Smooth muscle cell (in vitro differentiated cells): ENCODE measurements around the gene STK4. TPM values are rescaled to one million over a fixed set of nuclear protein-coding genes. Genes with fewer than 3 reads are reported as not detected.

ENCODE experiments used
- DNase-seq: peaks from one replicate; lab custom pipeline; 2025; ENCODE audit not compliant: unreplicated experiment; lab: John Stamatoyannopoulos, UW
- H2AFZ ChIP-seq: fragments of 200-600 bp; sonication (generic); 2 replicates; pipeline ENCODE4 v1.6.0; 2016; ENCODE audit warnings: antibody characterized with exemption, low read depth, mild to moderate bottlenecking
- H3F3A ChIP-seq: fragments of 200-600 bp; sonication (generic); 2 replicates; pipeline ENCODE4 v1.6.0; 2017; ENCODE audit warnings: antibody characterized with exemption, low read depth
- H3K27ac ChIP-seq: fragments of 200-600 bp; sonication (generic); 2 replicates; pipeline ENCODE4 v1.5.1; 2016; ENCODE audit warnings: low read depth, mild to moderate bottlenecking
- H3K27me3 ChIP-seq: fragments of 200-600 bp; sonication (generic); 2 replicates; pipeline ENCODE4 v1.6.1; 2016; ENCODE audit warnings: low read depth, mild to moderate bottlenecking
- H3K36me3 ChIP-seq: fragments of 200-600 bp; sonication (generic); 2 replicates; pipeline ENCODE4 v1.5.1; 2016; ENCODE audit warnings: low read depth
- H3K4me1 ChIP-seq: fragments of 200-600 bp; sonication (generic); 2 replicates; pipeline ENCODE4 v1.5.1; 2016; ENCODE audit warnings: low read depth
- H3K4me2 ChIP-seq: fragments of 200-600 bp; sonication (generic); 2 replicates; pipeline ENCODE4 v1.6.0; 2016; ENCODE audit warnings: mild to moderate bottlenecking
- H3K4me3 ChIP-seq: fragments of 200-600 bp; sonication (generic); 2 replicates; pipeline ENCODE4 v1.5.1; 2016; ENCODE audit warnings: mild to moderate bottlenecking
- H3K79me2 ChIP-seq: fragments of 200-600 bp; sonication (generic); 2 replicates; pipeline ENCODE4 v1.6.0; 2016; ENCODE audit warnings: low read depth, mild to moderate bottlenecking
- H3K9ac ChIP-seq: fragments of 200-600 bp; sonication (generic); 2 replicates; pipeline ENCODE4 v1.6.0; 2016; ENCODE audit warnings: low read depth
- H3K9me3 ChIP-seq: fragments of 200-600 bp; sonication (generic); replicated peaks from 2 replicates; pipeline ENCODE4 v1.5.1; 2016; ENCODE audit warnings: low read depth
- H4K20me1 ChIP-seq: fragments of 200-600 bp; sonication (generic); 2 replicates; pipeline ENCODE4 v1.6.0; 2016; ENCODE audit warnings: low read depth
- CTCF ChIP-seq: fragments of 200-600 bp; sonication (generic); IDR thresholded peaks from 2 replicates; pipeline ENCODE4 v1.5.1; 2017; ENCODE audit warnings: borderline replicate concordance, mild to moderate bottlenecking, antibody characterized with exemption; ENCODE audit not compliant: insufficient read depth, poor library complexity, severe bottlenecking
- WGBS: methylation state at CpG from one replicate; pipeline ENCODE4 v1.1.7; 2016; ENCODE audit warnings: low lambda C conversion rate; 5-methylcytosine and 5-hydroxymethylcytosine counted together
- polyA plus RNA-seq: library from polyadenylated mRNA; unstranded; fragments of >200 nt; fragmentation: Nextera tagmentation; extraction: Ambion mirVana; gene quantifications from 2 replicates; pipeline ENCODE4 v1.2.1, GENCODE V29; 2016
- total RNA-seq: library from RNA; depleted of rRNA; stranded (reverse); fragments of >200 nt; gene quantifications from 2 replicates; pipeline ENCODE4 v1.2.3, GENCODE V29; 2014

The STK4 gene
- total and polyA plus RNA-seq, 2 experiments from 2014 or later: 16.8 to 33.5 TPM

DNA sequence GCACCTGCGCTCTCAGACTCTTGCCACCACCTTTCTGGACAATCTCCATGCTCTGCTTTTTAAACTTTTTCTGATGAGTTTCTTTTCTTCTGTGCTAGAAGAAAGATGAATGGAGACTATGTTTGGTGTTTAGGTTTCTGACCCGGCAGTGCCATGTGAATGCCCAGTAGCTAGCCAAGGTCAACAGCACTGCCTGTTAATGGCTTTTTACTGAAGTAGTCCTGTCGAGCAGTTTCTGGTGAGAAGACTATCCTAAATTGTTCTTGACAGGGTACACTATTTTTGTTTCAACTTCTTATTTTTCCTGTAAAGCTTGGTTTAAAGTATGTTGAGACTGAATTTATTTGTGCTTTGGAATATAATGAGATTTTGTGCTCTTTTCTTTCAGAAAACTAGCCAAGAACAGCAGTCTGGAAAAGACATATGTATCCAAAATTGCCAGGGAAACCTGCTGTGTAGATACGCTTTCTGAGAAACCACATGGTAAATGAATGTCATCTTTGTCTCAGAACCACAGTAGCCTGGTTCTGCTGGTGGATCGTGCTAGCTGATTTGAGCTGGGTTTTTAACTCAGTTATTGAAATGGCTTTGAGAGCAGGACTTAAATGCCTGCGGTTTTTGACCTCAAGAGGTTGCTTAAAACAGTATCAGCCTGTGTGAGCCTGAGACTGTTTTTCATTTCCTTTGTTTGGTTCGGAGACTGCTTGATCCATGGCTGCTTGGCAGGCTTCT, 86.6 kb downstream of the STK4 start:
- no peaks in the 10 kb centered on the region for H3K9me3 ChIP-seq
- H2AFZ ChIP-seq: no peak overlapping the region
- H3K79me2 ChIP-seq: no peaks in the 10 kb centered on the region
- no peak overlapping the region for H3K4me3 ChIP-seq
- H4K20me1 ChIP-seq: peaks cover 4% of the 10 kb centered on the region
- DNase-seq: no peak
- no peak for TF ChIP-seq CTCF
- H3K9ac ChIP-seq: peak overlapping the region; percentile 6
- no peaks in the 10 kb centered on the region for H3K27me3 ChIP-seq
- 41% methylated on average over 7 of the region's 7 CpGs for WGBS
- H3K4me1 ChIP-seq: peaks cover 14% of the 10 kb centered on the region
- peak overlapping the region; percentile 33 for H3K4me2 ChIP-seq
- H3F3A ChIP-seq: peaks cover 6% of the 10 kb centered on the region
- H3K27ac ChIP-seq: peak overlapping the region; percentile 59
- H3K36me3 ChIP-seq: no peaks in the 10 kb centered on the region

GRCh38 chr20:45053430-45054351, 87.4 kb downstream of the STK4 start:
- Histone ChIP-seq H3K4me1 (peaks cover 14% of the 10 kb centered on the region), H3K9me3 (no peaks in the 10 kb centered on the region), H3K27ac (peak overlapping the region; percentile 59), H4K20me1 (peaks cover 4% of the 10 kb centered on the region), H2AFZ (no peak overlapping the region), H3F3A (peaks cover 13% of the 10 kb centered on the region), H3K79me2 (no peaks in the 10 kb centered on the region), H3K36me3 (no peaks in the 10 kb centered on the region), H3K9ac (peak overlapping the region; percentile 6), H3K4me2 (peak overlapping the region; percentile 33), H3K4me3 (no peak overlapping the region), H3K27me3 (no peaks in the 10 kb centered on the region)
- TF ChIP-seq CTCF: no peak
- no peak for DNase-seq
- WGBS: 67% methylated on average over 8 of the region's 8 CpGs

DNA sequence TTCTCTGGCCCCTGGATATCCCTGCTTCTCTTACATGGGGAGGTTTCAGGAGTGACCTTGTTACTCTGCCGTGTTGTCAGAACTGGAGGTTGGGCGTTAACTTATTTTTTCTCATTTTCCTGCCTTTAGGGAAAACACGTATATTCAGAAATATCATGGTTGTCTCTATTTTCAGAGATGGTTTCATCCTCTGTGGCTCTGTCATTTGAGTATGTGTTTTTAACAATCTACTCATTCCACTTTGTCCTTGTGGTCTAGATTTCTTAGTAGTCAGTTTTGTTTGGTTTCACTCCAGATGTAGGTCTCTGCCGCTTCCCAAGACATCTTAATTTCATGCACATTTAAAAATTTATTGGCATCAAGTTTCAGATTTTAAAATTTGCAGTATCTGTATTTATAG, 88.7 kb downstream of the STK4 start:
- Histone ChIP-seq H3K4me3 (no peak overlapping the region), H3K36me3 (no peaks in the 10 kb centered on the region), H3K4me2 (no peak overlapping the region), H3K27ac (no peak overlapping the region), H3K79me2 (no peaks in the 10 kb centered on the region), H4K20me1 (peaks cover 4% of the 10 kb centered on the region), H3K9ac (no peak overlapping the region), H3F3A (peaks cover 19% of the 10 kb centered on the region), H3K27me3 (no peaks in the 10 kb centered on the region), H3K9me3 (no peaks in the 10 kb centered on the region), H2AFZ (no peak overlapping the region), H3K4me1 (peaks cover 14% of the 10 kb centered on the region)
- DNase-seq: no peak
- no peak for TF ChIP-seq CTCF
- 91% methylated on average over 4 of the region's 4 CpGs for WGBS
